Fibroblast of the aortic adventitia (primary cell): ENCODE measurements around the gene HSPA4. TPM values are rescaled to one million over a fixed set of nuclear protein-coding genes. Genes with fewer than 3 reads are reported as not detected.
A peak's percentile ranks its signal among the peaks of the same experiment; 100 is the strongest.

Experiments used
- DNase-seq: peaks from one replicate; pipeline ENCODE4 v3.0.0-alpha.2; 2010; ENCODE audit warnings: low read depth
- H3K4me3 ChIP-seq: 2 replicates; pipeline ENCODE4 v1.5.1; 2011; ENCODE audit warnings: low read depth, mild to moderate bottlenecking, control low read depth, low read length, moderate library complexity
- total RNA-seq: library from RNA; depleted of rRNA; stranded (reverse); fragments of >200 nt; gene quantifications from 2 replicates; pipeline ENCODE4 v1.2.3, GENCODE V29; 2012; ENCODE audit warnings: low replicate concordance
- TF ChIP-seq, protein P1 (sequence below): IDR thresholded peaks from 2 replicates; pipeline ENCODE4 v1.5.1; 2011; ENCODE audit warnings: mild to moderate bottlenecking, low read length, control low read depth, inconsistent platforms; ENCODE audit not compliant: insufficient read depth

HSPA4 gene
- total RNA-seq, 1 donor, result 128 TPM

DNA sequence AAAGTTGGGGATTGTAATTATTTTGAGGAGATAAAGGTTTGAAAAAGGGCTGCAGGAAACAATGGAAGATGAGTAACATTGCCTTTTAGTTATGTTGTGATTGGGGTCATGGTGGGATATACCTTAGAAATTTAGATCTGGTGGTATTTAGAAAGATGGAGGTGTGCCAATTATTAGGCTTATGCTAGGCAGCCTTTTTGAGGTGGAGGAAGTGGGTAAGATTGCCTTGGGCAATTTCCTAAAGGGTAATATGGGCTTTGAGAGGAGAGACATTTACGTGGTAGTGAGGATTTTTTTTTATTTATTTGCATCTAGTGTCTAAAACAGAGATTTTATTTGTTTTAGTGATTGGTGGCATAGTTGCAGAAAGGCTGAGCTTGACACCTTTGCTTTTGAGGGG lies 10.5 kb downstream of the HSPA4 start:
- H3K4me3 ChIP-seq, result no peak overlapping the region
- TF ChIP-seq, protein P1, sequence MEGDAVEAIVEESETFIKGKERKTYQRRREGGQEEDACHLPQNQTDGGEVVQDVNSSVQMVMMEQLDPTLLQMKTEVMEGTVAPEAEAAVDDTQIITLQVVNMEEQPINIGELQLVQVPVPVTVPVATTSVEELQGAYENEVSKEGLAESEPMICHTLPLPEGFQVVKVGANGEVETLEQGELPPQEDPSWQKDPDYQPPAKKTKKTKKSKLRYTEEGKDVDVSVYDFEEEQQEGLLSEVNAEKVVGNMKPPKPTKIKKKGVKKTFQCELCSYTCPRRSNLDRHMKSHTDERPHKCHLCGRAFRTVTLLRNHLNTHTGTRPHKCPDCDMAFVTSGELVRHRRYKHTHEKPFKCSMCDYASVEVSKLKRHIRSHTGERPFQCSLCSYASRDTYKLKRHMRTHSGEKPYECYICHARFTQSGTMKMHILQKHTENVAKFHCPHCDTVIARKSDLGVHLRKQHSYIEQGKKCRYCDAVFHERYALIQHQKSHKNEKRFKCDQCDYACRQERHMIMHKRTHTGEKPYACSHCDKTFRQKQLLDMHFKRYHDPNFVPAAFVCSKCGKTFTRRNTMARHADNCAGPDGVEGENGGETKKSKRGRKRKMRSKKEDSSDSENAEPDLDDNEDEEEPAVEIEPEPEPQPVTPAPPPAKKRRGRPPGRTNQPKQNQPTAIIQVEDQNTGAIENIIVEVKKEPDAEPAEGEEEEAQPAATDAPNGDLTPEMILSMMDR, result no peak
- no peak for DNase-seq

DNA sequence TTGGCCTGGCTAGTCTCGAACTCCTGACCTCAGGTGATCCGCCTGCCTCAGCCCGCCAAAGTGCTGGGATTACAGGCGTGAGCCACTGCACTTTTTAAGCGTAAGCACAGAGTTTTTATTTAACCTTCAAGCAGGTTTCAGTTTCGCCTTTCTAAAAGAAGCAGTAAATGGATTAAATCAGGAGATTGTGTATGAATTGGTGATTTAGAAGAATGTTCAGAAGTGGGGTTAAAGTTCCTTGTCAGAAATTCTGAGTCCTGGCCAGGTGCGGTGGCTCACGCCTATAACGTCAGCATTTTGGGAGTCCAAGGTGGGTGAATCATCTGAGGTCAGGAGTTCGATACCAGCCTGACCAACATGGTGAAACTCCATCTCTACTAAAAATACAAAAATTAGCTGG lies 12.2 kb downstream of the HSPA4 start:
- no peak for DNase-seq
- TF ChIP-seq, protein P1, result no peak
- H3K4me3 ChIP-seq, result no peak overlapping the region

DNA sequence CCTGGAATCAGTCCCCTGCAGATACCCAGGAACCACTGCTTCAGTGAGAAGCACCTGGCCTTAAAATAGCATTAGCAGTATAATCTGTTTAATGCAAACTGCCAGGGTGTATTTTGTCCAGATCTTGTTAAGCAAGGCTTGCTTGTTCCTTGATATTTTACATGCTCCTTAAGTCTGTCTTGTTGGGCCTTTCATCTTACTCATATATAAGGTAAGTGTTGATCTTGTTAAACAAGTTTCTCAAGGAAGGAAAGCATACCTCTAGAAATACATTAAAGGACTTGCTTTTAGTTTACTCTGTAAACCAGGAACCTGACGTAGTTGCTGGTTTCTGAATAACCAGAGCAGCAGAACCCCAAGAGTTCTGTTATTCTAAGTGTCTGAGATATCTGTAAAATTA lies 13.7 kb downstream of the HSPA4 start:
- DNase-seq, result no peak
- TF ChIP-seq, protein P1, result no peak
- no peak overlapping the region for H3K4me3 ChIP-seq

DNA sequence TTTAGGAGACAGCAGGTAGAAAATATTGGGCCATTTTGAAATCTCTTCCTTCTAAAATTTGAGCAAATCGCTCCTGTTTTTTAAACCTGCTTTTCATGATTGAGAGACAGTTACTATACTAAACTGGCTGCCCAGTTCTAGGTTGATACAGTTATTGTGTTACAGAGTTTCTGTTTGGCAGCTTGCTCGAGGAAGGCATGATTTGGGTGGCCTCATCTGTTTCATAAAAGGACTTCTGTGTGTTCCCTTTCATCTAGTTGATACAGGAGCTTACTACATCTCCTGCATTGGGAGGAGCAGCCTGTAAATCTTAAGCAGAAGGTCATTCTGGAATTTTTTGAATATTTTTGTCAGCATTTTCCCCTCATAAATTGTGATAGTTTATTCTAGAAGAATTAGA lies 14.2 kb downstream of the HSPA4 start:
- DNase-seq, result no peak

DNA sequence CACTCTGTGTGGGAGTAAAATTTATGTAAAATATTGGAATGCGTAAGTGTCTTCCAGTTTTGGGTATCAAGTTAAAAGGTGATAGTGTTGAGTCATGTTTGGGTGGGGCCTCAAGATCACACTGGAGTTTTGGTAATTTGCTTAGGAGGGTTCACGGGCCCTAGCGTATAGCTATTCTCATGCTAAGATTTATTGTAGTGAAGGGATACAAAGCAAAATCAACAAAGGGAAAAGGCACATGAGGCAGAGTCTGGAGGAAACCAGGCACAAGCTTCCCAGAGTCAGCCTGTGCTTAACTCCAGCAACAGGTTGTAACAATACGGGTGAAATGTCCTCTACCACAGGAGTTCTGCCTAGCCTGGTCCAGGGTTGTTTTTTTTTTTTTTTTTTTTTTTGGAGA lies 20.2 kb downstream of the HSPA4 start:
- H3K4me3 ChIP-seq, result no peak overlapping the region
- TF ChIP-seq, protein P1, result no peak
- DNase-seq, result no peak

More for the DNA sequence above, 14.2 kb downstream of the HSPA4 start:
- TF ChIP-seq, protein P1, result no peak
- H3K4me3 ChIP-seq, result no peak overlapping the region

DNA sequence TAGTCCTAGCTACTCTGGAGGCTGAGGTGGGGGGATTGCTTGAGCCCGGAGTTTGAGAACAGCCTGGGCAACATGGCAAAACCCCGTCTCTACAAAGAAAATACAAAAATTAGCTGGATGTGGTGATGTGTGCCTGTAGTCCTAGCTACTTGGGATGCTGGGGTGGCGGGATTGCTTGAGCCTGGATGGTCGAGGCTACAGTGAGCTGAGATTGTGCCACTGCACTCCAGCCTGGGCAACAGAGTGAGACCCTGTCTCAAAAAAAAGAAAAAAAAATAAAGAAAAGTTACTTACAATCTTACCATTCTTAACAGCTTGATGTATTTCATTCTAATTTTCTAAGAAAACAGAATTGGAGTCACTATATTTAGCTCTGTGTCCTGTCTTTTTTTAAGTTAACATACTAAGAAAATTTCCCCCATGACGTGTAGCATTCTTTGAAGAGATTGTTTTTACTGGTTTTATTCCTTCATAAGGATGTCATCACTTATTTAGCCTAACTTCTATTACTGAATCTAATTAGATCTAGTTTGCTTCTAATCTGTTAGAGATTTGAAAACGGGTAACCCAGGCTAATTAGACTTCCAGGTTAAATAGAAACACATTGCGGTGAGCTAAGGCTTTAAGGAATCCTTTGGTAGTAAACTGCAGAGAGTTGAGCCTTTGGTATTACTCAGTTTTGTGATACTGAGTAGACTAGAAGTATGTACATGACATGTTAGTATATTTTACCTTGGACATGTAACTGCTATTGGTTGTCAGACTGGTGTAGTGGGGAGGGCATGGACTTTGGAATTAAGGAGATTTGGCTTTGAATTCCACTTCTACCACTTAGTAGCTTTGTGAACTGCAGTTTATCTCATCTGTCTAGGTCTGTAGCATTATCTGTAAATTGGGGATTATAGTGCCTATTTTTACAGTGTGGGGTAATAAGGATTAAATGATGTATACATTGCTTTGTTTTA lies 24.0 kb downstream of the HSPA4 start:
- peak; percentile 27 for DNase-seq
- TF ChIP-seq, protein P1, result no peak
- no peak overlapping the region for H3K4me3 ChIP-seq
